ES-I3 (cell line): Measurements from ENCODE around the gene EZR.

ENCODE experiments used
- H3K36me3 ChIP-seq: 2 replicates; pipeline ENCODE4 v1.6.1; 2013; ENCODE audit warnings: mild to moderate bottlenecking, low read length, control low read depth, moderate library complexity; ENCODE audit not compliant: insufficient read depth
- H3K4me1 ChIP-seq: 2 replicates; pipeline ENCODE4 v1.6.1; 2013; ENCODE audit warnings: mild to moderate bottlenecking, control low read depth, low read length; ENCODE audit not compliant: insufficient read depth
- H3K9ac ChIP-seq: 2 replicates; pipeline ENCODE4 v1.6.1; 2013; ENCODE audit warnings: low read depth, mild to moderate bottlenecking, low read length, moderate library complexity
- H3K9me3 ChIP-seq: 2 replicates; pipeline ENCODE4 v1.6.1; 2013; ENCODE audit warnings: mild to moderate bottlenecking, low read length, moderate library complexity; ENCODE audit not compliant: control insufficient read depth, insufficient read depth

EZR gene

GRCh38 chr6:158764183-158764849 lies 54.9 kb downstream of the EZR start:
- Histone ChIP-seq H3K9ac (no peak overlapping the region), H3K9me3 (no peaks in the 10 kb centered on the region), H3K4me1 (no peaks in the 10 kb centered on the region; the same call in 1 of the 2 replicates), H3K36me3 (peaks cover 30% of the 10 kb centered on the region)

- Histone ChIP-seq H3K36me3 (peaks cover 27% of the 10 kb centered on the region), H3K9ac (no peak overlapping the region), H3K9me3 (no peaks in the 10 kb centered on the region), H3K4me1 (no peaks in the 10 kb centered on the region; the same call in 1 of the 2 replicates)
Measured at GRCh38 chr6:158763434-158764182, 55.6 kb downstream of the EZR start.

- no peaks in the 10 kb centered on the region for H3K9me3 ChIP-seq
- no peak overlapping the region for H3K9ac ChIP-seq
- H3K4me1 ChIP-seq, result peaks cover under 1% of the 10 kb centered on the region; the same call in 1 of the 2 replicates
- peaks cover 22% of the 10 kb centered on the region for H3K36me3 ChIP-seq
Measured at GRCh38 chr6:158762787-158763433, 56.3 kb downstream of the EZR start.

GRCh38 chr6:158761746-158762145 lies 57.4 kb downstream of the EZR start:
- H3K9ac ChIP-seq, result no peak overlapping the region
- H3K9me3 ChIP-seq, result no peaks in the 10 kb centered on the region
- peaks cover 12% of the 10 kb centered on the region for H3K36me3 ChIP-seq
- H3K4me1 ChIP-seq, result peaks cover 6% of the 10 kb centered on the region; the same call in 1 of the 2 replicates

- peaks cover 3% of the 10 kb centered on the region for H3K36me3 ChIP-seq
- H3K4me1 ChIP-seq, result peaks cover 6% of the 10 kb centered on the region; the same call in 1 of the 2 replicates
- no peaks in the 10 kb centered on the region for H3K9me3 ChIP-seq
- H3K9ac ChIP-seq, result no peak overlapping the region
Measured at GRCh38 chr6:158760618-158761250, 58.4 kb downstream of the EZR start.

GRCh38 chr6:158759966-158760617 lies 59.1 kb downstream of the EZR start:
- Histone ChIP-seq H3K9ac (no peak overlapping the region), H3K9me3 (no peaks in the 10 kb centered on the region), H3K4me1 (peaks cover 6% of the 10 kb centered on the region; the same call in 1 of the 2 replicates), H3K36me3 (no peaks in the 10 kb centered on the region)

GRCh38 chr6:158758941-158759479 lies 60.2 kb downstream of the EZR start:
- Histone ChIP-seq H3K9me3 (no peaks in the 10 kb centered on the region), H3K36me3 (no peaks in the 10 kb centered on the region), H3K4me1 (peaks cover 6% of the 10 kb centered on the region; the same call in 1 of the 2 replicates), H3K9ac (no peak overlapping the region)

GRCh38 chr6:158758451-158758860 lies 60.7 kb downstream of the EZR start:
- Histone ChIP-seq H3K4me1 (peaks cover 6% of the 10 kb centered on the region; the same call in 1 of the 2 replicates), H3K36me3 (no peaks in the 10 kb centered on the region), H3K9me3 (no peaks in the 10 kb centered on the region), H3K9ac (no peak overlapping the region)

GRCh38 chr6:158757753-158758090 lies 61.4 kb downstream of the EZR start:
- Histone ChIP-seq H3K9me3 (no peaks in the 10 kb centered on the region), H3K36me3 (no peaks in the 10 kb centered on the region), H3K4me1 (peaks cover 6% of the 10 kb centered on the region; the same call in 1 of the 2 replicates), H3K9ac (no peak overlapping the region)

GRCh38 chr6:158756977-158757752 lies 62.0 kb downstream of the EZR start:
- Histone ChIP-seq H3K4me1 (peaks cover 6% of the 10 kb centered on the region; the same call in 1 of the 2 replicates), H3K9me3 (no peaks in the 10 kb centered on the region), H3K36me3 (no peaks in the 10 kb centered on the region), H3K9ac (no peak overlapping the region)

- H3K4me1 ChIP-seq, result peaks cover 6% of the 10 kb centered on the region; the same call in 1 of the 2 replicates
Measured at GRCh38 chr6:158756126-158756525, 63.0 kb downstream of the EZR start.

GRCh38 chr6:158755636-158756035 lies 63.5 kb downstream of the EZR start:
- H3K36me3 ChIP-seq, result no peaks in the 10 kb centered on the region
- no peaks in the 10 kb centered on the region for H3K9me3 ChIP-seq
- no peak overlapping the region for H3K9ac ChIP-seq
- H3K4me1 ChIP-seq, result peaks cover 6% of the 10 kb centered on the region; the same call in 1 of the 2 replicates

More at GRCh38 chr6:158756126-158756525, 63.0 kb downstream of the EZR start:
- Histone ChIP-seq H3K9ac (no peak overlapping the region), H3K36me3 (no peaks in the 10 kb centered on the region), H3K9me3 (no peaks in the 10 kb centered on the region)

- H3K36me3 ChIP-seq, result no peaks in the 10 kb centered on the region
- no peak overlapping the region for H3K9ac ChIP-seq
- H3K4me1 ChIP-seq, result peaks cover 6% of the 10 kb centered on the region; the same call in 1 of the 2 replicates
- no peaks in the 10 kb centered on the region for H3K9me3 ChIP-seq
Measured at GRCh38 chr6:158754738-158755137, 64.4 kb downstream of the EZR start.
